GM19372 (cell line): ENCODE data around the gene TELO2.

Experiments used
- ATAC-seq: cut with Tn5 transposase; IDR thresholded peaks from one replicate; pipeline ENCODE4 v1.9.1; 2021; ENCODE audit warnings: mild to moderate bottlenecking, low read depth, moderate library complexity; ENCODE audit not compliant: unreplicated experiment

The TELO2 gene

GRCh38 chr16:1533443-1533951 is 40.3 kb downstream of the TELO2 start, which contains the start of gene TMEM204:
TMEM204 (plus strand) TSS chr16:1533666; CDS start chr16:1534276, 610 bp downstream.
- ATAC-seq, result no peak

GRCh38 chr16:1534021-1535020 is 41.2 kb downstream of the TELO2 start:
- no peak for ATAC-seq

GRCh38 chr16:1535391-1536291 is 42.5 kb downstream of the TELO2 start:
- ATAC-seq, result no peak

GRCh38 chr16:1536601-1537000 is 43.4 kb downstream of the TELO2 start:
- ATAC-seq, result no peak

- no peak for ATAC-seq
Measured at GRCh38 chr16:1537138-1537577, 44.0 kb downstream of the TELO2 start.

- no peak for ATAC-seq
Measured at GRCh38 chr16:1537763-1538289, 44.7 kb downstream of the TELO2 start.

- no peak for ATAC-seq
Measured at GRCh38 chr16:1538804-1539520, 45.8 kb downstream of the TELO2 start.

- no peak for ATAC-seq
Measured at GRCh38 chr16:1539720-1540555, 46.8 kb downstream of the TELO2 start.

- no peak for ATAC-seq
Measured at GRCh38 chr16:1540556-1540855, 47.3 kb downstream of the TELO2 start.

- no peak for ATAC-seq
Measured at GRCh38 chr16:1541293-1542165, 48.4 kb downstream of the TELO2 start.

GRCh38 chr16:1542166-1542500 is 49.0 kb downstream of the TELO2 start:
- no peak for ATAC-seq

GRCh38 chr16:1542533-1542932 is 49.4 kb downstream of the TELO2 start:
- no peak for ATAC-seq

GRCh38 chr16:1543085-1543896 is 50.1 kb downstream of the TELO2 start:
- no peak for ATAC-seq

- no peak for ATAC-seq
Measured at GRCh38 chr16:1545044-1546040, 52.2 kb downstream of the TELO2 start.

- no peak for ATAC-seq
Measured at GRCh38 chr16:1546430-1546829, 53.3 kb downstream of the TELO2 start.

GRCh38 chr16:1548233-1548632 is 55.1 kb downstream of the TELO2 start:
- no peak for ATAC-seq
